Measurements from ENCODE around the gene DELE1.

- TF ChIP-seq POLR2A (IDR thresholded peaks at IDR 0.05; ENCODE audit: low read depth, low read length) = no peak
- no peak for TF ChIP-seq EZH2 (IDR thresholded peaks at IDR 0.05; ENCODE audit: borderline replicate concordance, low read depth, low read length, severe bottlenecking)
- no peak for TF ChIP-seq POLR2AphosphoS5 (IDR thresholded peaks at IDR 0.05; ENCODE audit: insufficient read depth, low read depth, low read length)
- TF ChIP-seq, protein P1, sequence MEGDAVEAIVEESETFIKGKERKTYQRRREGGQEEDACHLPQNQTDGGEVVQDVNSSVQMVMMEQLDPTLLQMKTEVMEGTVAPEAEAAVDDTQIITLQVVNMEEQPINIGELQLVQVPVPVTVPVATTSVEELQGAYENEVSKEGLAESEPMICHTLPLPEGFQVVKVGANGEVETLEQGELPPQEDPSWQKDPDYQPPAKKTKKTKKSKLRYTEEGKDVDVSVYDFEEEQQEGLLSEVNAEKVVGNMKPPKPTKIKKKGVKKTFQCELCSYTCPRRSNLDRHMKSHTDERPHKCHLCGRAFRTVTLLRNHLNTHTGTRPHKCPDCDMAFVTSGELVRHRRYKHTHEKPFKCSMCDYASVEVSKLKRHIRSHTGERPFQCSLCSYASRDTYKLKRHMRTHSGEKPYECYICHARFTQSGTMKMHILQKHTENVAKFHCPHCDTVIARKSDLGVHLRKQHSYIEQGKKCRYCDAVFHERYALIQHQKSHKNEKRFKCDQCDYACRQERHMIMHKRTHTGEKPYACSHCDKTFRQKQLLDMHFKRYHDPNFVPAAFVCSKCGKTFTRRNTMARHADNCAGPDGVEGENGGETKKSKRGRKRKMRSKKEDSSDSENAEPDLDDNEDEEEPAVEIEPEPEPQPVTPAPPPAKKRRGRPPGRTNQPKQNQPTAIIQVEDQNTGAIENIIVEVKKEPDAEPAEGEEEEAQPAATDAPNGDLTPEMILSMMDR (IDR thresholded peaks at IDR 0.05; ENCODE audit: extremely low read depth in 1 of 2, insufficient read depth in 1 of 2, low read depth in 1 of 2, low read length in 2 of 2) = no peak
- no peak for TF ChIP-seq MYC (IDR thresholded peaks at IDR 0.05; ENCODE audit: low read depth, low read length)
- TF ChIP-seq MAX (IDR thresholded peaks at IDR 0.05; ENCODE audit: insufficient read depth, insufficient read length) = no peak
- TF ChIP-seq JUN (IDR thresholded peaks at IDR 0.05; ENCODE audit: borderline replicate concordance, insufficient read depth, insufficient read length, low read depth) = no peak
Measured at GRCh38 chr5:141898448-141899049, 25.1 kb upstream of the DELE1 start.

Data from endothelial cell of umbilical vein (primary cell).